IPS DF 6.9 (cell line): ENCODE results near the gene PPIF.

Experiments
- DNase-seq: peaks from one replicate; pipeline ENCODE4 v3.0.0-alpha.2; 2013; ENCODE audit warnings: low read depth, low spot score
- H3K27ac ChIP-seq: one replicate; pipeline ENCODE4 v1.5.1; 2013; ENCODE audit warnings: low read length, control low read depth
- H3K27me3 ChIP-seq: 2 replicates; pipeline ENCODE4 v1.6.1; 2013; ENCODE audit warnings: mild to moderate bottlenecking, low read length; ENCODE audit not compliant: control insufficient read depth, insufficient read depth
- H3K36me3 ChIP-seq: 2 replicates; pipeline ENCODE4 v1.6.1; 2013; ENCODE audit warnings: low read length; ENCODE audit not compliant: control insufficient read depth, insufficient read depth
- H3K4me1 ChIP-seq: 2 replicates; pipeline ENCODE4 v1.6.1; 2013; ENCODE audit warnings: low read length; ENCODE audit not compliant: control insufficient read depth, insufficient read depth
- H3K4me3 ChIP-seq: 2 replicates; pipeline ENCODE4 v1.5.1; 2013; ENCODE audit warnings: mild to moderate bottlenecking, low read length
- H3K9me3 ChIP-seq: 2 replicates; pipeline ENCODE4 v1.6.1; 2013; ENCODE audit warnings: low read length, inconsistent platforms; ENCODE audit not compliant: control insufficient read depth, insufficient read depth
- WGBS: extraction: QIAGEN DNeasy Blood & Tissue Kit; methylation state at CpG from one replicate; pipeline ENCODE4 v1.1.7; 2013; ENCODE audit warnings: mixed read lengths, missing lambda C conversion rate; ENCODE audit not compliant: insufficient read length, insufficient coverage; 5-methylcytosine and 5-hydroxymethylcytosine counted together

Gene PPIF

DNA sequence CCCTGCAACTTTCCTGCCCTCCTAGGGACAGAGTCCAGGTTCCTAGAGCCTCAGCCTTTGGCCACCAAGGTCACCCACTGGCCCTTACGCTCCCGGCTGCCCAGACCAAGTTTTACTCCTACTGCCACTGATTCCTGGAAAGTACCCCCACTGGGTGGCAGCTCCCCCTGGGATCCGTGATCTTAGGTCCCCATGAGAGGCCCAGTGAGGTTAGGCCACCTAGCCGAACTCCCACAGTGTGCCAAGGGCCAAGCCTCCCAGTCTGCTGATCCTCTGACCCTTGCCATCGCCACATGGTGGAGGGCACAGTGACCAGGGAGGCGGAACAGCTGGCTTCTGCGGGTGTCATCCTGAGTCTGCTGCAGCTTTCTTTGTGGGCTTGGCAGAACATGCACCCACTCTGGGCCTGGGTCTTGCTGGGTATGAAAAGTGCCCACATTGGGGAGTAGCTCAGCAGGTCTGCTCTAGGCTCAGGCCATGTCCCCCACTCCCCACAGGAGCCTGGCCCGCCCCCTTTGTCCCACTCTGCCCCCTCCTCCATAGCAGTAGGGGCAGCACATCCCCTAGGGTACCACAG is 40.5 kb upstream of the PPIF start:
- H3K9me3 ChIP-seq: no peaks in the 10 kb centered on the region
- H3K27me3 ChIP-seq: no peaks in the 10 kb centered on the region
- no peaks in the 10 kb centered on the region; the same call in 1 of the 2 replicates for H3K4me1 ChIP-seq
- DNase-seq: no peak
- H3K27ac ChIP-seq: no peak overlapping the region
- no CpG with 5 or more reads among the region's 8 CpGs for WGBS
- no peak overlapping the region for H3K4me3 ChIP-seq
- peaks cover 38% of the 10 kb centered on the region for H3K36me3 ChIP-seq

DNA sequence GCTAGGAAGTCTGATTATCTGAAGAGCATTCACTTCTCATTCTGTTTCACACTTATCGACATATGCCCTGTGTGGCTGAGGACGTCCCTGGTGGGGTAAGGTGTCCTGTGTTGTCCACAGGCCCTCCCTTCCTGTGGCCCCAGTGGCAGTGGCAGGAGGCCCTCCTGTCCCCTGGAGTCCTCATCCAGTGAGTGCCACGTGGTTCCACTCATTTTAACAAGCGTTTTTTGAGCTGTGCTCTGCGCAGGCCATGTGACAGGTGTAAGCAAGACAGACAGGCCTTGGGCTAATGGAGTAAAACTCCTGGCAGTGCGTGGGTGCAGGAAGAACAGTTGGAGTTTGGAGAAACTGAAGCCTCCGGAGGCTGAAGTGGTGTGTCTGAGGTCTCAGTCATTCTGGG is 39.3 kb upstream of the PPIF start:
- no CpG with 5 or more reads among the region's 7 CpGs for WGBS
- Histone ChIP-seq H3K9me3 (no peaks in the 10 kb centered on the region), H3K27ac (no peak overlapping the region), H3K4me3 (no peak overlapping the region), H3K27me3 (no peaks in the 10 kb centered on the region), H3K4me1 (no peaks in the 10 kb centered on the region; the same call in 1 of the 2 replicates), H3K36me3 (peaks cover 33% of the 10 kb centered on the region)
- no peak for DNase-seq

DNA sequence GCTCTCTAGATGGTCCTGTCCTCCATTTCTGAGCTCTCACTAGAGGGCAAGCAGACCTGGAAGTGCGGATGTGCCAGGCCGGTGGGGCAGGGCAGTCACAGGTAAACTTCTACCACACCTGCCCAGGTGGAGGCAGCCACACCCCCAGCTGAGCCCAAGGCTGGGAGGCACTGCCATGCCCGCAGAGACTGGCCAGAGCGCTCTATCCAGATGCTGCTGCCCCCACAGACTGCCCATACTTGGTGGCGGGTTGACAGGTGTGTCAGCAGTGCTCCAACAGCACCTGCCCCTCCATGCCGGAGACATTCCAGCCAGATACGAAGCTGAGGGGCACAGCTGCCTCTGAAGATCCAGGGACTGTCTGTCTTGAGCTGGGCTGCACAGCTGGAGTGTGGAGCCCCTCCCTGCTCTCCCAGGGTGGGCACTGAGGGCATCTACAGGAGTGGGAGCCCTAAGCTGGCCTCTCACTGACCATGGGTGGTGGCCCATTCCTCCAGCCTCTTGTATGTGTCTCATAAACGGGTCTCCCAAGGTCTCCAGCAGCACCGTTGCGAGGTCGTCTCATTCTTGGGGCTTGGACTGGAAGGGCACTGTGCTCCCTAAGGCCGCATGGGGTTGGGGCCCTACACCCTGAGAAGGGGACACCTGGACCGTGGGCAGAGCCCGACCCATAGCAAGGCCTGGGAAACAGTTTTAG is 38.2 kb upstream of the PPIF start:
- peaks cover 26% of the 10 kb centered on the region for H3K36me3 ChIP-seq
- no peaks in the 10 kb centered on the region for H3K9me3 ChIP-seq
- no peaks in the 10 kb centered on the region for H3K27me3 ChIP-seq
- no peak overlapping the region for H3K27ac ChIP-seq
- H3K4me1 ChIP-seq: no peaks in the 10 kb centered on the region; the same call in 1 of the 2 replicates
- DNase-seq: no peak
- no peak overlapping the region for H3K4me3 ChIP-seq
- WGBS: no CpG with 5 or more reads among the region's 14 CpGs

GRCh38 chr10:79310200-79310865 is 36.9 kb upstream of the PPIF start:
- no peak overlapping the region for H3K4me3 ChIP-seq
- DNase-seq: no peak
- no peaks in the 10 kb centered on the region; the same call in 1 of the 2 replicates for H3K4me1 ChIP-seq
- peaks cover 24% of the 10 kb centered on the region for H3K36me3 ChIP-seq
- no CpG with 5 or more reads among the region's 29 CpGs for WGBS
- H3K27ac ChIP-seq: no peak overlapping the region
- no peaks in the 10 kb centered on the region for H3K9me3 ChIP-seq
- no peaks in the 10 kb centered on the region for H3K27me3 ChIP-seq

GRCh38 chr10:79310911-79311573 is 36.2 kb upstream of the PPIF start:
- Histone ChIP-seq H3K9me3 (no peaks in the 10 kb centered on the region), H3K4me3 (no peak overlapping the region), H3K27ac (no peak overlapping the region), H3K4me1 (no peaks in the 10 kb centered on the region; the same call in 1 of the 2 replicates), H3K27me3 (no peaks in the 10 kb centered on the region), H3K36me3 (peaks cover 22% of the 10 kb centered on the region)
- no CpG with 5 or more reads among the region's 26 CpGs for WGBS
- no peak for DNase-seq

DNA sequence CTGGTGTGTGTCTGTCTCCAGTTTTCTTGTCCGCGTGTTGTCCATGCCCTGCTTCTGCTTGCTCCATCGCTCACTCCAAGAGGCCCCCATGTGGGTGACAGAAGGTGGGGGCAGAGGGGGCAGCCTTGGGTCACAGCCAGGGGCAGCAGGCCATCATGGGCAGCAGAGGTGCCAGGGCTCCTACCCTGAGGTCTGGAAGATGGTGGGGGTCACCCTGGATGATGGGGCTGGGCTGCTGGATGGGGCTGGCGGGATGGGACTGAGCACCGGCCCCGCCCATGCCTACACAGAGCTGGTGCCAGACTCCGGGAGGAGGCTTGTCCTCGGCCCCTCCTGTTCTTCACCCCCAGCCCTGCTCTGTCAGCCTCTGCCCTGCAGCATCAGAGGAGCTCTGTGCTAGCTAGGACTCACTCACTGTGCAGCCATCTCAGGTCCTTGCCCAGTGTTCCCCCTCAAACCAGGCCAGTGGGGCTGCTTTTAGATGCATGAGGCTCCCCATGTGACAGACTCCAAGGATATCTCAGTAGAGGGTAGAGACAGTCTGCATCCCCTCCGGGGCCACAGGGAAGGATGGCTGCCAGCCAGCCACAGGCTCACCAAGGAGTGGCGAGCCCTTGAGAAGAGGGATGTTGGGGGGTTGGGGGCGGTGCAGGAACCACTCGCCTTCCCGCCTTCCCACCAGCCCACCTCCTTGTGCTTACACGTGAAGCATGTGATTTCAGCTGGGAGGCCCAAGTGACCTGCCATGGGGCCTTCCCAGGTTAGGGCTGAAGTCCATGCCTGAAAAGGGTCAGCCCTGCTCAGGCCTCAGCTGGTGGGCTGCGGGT is 35.5 kb upstream of the PPIF start:
- H3K4me1 ChIP-seq: peaks cover 4% of the 10 kb centered on the region
- H3K9me3 ChIP-seq: no peaks in the 10 kb centered on the region
- DNase-seq: no peak
- H3K27me3 ChIP-seq: no peaks in the 10 kb centered on the region
- peaks cover 16% of the 10 kb centered on the region; the same call in 1 of the 2 replicates for H3K36me3 ChIP-seq
- no CpG with 5 or more reads among the region's 15 CpGs for WGBS
- no peak overlapping the region for H3K27ac ChIP-seq
- no peak overlapping the region for H3K4me3 ChIP-seq

DNA sequence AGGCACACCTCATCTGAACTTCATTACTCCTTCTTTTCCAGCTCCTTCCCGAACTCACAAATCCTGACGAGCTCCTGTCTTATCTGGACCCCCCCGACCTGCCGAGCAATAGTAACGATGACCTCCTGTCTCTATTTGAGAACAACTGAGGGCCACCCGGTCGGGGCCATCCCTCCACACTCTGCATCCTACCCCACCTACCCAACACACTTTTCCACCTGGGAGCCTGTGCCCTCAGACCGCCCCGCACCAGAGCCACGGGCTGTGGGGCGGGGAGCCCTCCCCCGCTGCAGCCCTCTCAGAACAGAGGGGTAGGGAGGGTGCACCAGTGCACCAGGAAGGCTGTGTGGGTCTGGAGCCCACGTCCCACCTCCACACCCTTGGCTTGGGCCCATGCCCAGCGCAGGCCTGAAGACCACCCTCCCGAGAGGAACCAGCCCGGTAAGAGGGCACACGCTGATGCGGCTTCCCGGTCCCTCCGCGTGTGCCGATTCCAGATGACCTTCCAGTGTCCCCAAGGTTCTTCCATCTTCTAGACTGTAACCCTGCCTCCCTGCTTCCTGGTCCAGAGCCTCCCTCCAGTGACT is 34.6 kb upstream of the PPIF start:
- Histone ChIP-seq H3K4me3 (no peak overlapping the region), H3K36me3 (peaks cover 13% of the 10 kb centered on the region; the same call in 1 of the 2 replicates), H3K9me3 (no peaks in the 10 kb centered on the region), H3K4me1 (peaks cover 10% of the 10 kb centered on the region), H3K27ac (no peak overlapping the region), H3K27me3 (no peaks in the 10 kb centered on the region)
- no CpG with 5 or more reads among the region's 22 CpGs for WGBS
- DNase-seq: no peak

- DNase-seq: no peak
- H3K9me3 ChIP-seq: no peaks in the 10 kb centered on the region
- H3K4me1 ChIP-seq: peaks cover 10% of the 10 kb centered on the region
- no peak overlapping the region for H3K4me3 ChIP-seq
- no CpG with 5 or more reads among the region's 8 CpGs for WGBS
- H3K27ac ChIP-seq: no peak overlapping the region
- no peaks in the 10 kb centered on the region for H3K27me3 ChIP-seq
- H3K36me3 ChIP-seq: peaks cover 9% of the 10 kb centered on the region; the same call in 1 of the 2 replicates
These were observed 33.9 kb upstream of the PPIF start for GRCh38 chr10:79313320-79313719.

- Histone ChIP-seq H3K4me3 (no peak overlapping the region), H3K36me3 (peaks cover 4% of the 10 kb centered on the region; the same call in 1 of the 2 replicates), H3K27me3 (no peaks in the 10 kb centered on the region), H3K27ac (no peak overlapping the region), H3K9me3 (no peaks in the 10 kb centered on the region), H3K4me1 (peaks cover 10% of the 10 kb centered on the region)
- no peak for DNase-seq
- WGBS: no CpG with 5 or more reads among the region's 11 CpGs
These were observed 33.3 kb upstream of the PPIF start for GRCh38 chr10:79313911-79314439.
